Measurements from ENCODE around the gene KCNN3. TPM values are rescaled to one million over a fixed set of nuclear protein-coding genes. Genes with fewer than 3 reads are reported as not detected.

Gene KCNN3
- total RNA-seq, 1 experiment from 2014 or later: 0.73 TPM

GRCh38 chr1:154810571-154810970 is 59.5 kb downstream of the KCNN3 start:
- Histone ChIP-seq H3K4me3 (ENCODE audit: low read depth, low read length, poor library complexity, severe bottlenecking) (no peak overlapping the region), H3K27me3 (replicated peaks; ENCODE audit: insufficient read depth, low read depth, low read length, poor library complexity) (no peaks in the 10 kb centered on the region), H3K9me3 (ENCODE audit: low read depth, low read length, poor library complexity, severe bottlenecking) (no peaks in the 10 kb centered on the region), H3K36me3 (ENCODE audit: insufficient read depth, low read length, poor library complexity, severe bottlenecking) (no peaks in the 10 kb centered on the region), H3K27ac (ENCODE audit: low read depth, low read length, poor library complexity, severe bottlenecking) (no peak overlapping the region), H3K4me1 (ENCODE audit: insufficient read depth, low read length, poor library complexity, severe bottlenecking) (peaks cover 21% of the 10 kb centered on the region)
- no TSS peak for BruUV-seq (replicated peaks)
- intact Hi-C loops (cut with micrococcal nuclease; ENCODE audit: unreplicated experiment): no loop called here
- TF ChIP-seq EZH2 (IDR thresholded peaks at IDR 0.05; ENCODE audit: borderline replicate concordance, low read depth, low read length, poor library complexity, severe bottlenecking): no peak
- no peak for TF ChIP-seq CTCF (conservative IDR thresholded peaks at IDR 0.05; ENCODE audit: low read depth, low read length)
- CTCF ChIA-PET: no interaction called here
- POLR2A ChIA-PET (ENCODE audit: low non-redundant PET): no interaction called here
- DNase-seq (ENCODE audit: low spot score): no peak

- peaks cover 25% of the 10 kb centered on the region for H3K4me1 ChIP-seq (ENCODE audit: insufficient read depth, low read length, poor library complexity, severe bottlenecking)
- ChIA-PET CTCF (no interaction called here), POLR2A (ENCODE audit: low non-redundant PET) (no interaction called here)
- H3K36me3 ChIP-seq (ENCODE audit: insufficient read depth, low read length, poor library complexity, severe bottlenecking): no peaks in the 10 kb centered on the region
- H3K4me3 ChIP-seq (ENCODE audit: low read depth, low read length, poor library complexity, severe bottlenecking): no peak overlapping the region
- H3K9me3 ChIP-seq (ENCODE audit: low read depth, low read length, poor library complexity, severe bottlenecking): no peaks in the 10 kb centered on the region
- no peak overlapping the region for H3K27ac ChIP-seq (ENCODE audit: low read depth, low read length, poor library complexity, severe bottlenecking)
- no peaks in the 10 kb centered on the region for H3K27me3 ChIP-seq (replicated peaks; ENCODE audit: insufficient read depth, low read depth, low read length, poor library complexity)
- DNase-seq (ENCODE audit: low spot score): no peak
- TF ChIP-seq CTCF (conservative IDR thresholded peaks at IDR 0.05; ENCODE audit: low read depth, low read length): no peak
- TF ChIP-seq EZH2 (IDR thresholded peaks at IDR 0.05; ENCODE audit: borderline replicate concordance, low read depth, low read length, poor library complexity, severe bottlenecking): no peak
- intact Hi-C loops (cut with micrococcal nuclease; ENCODE audit: unreplicated experiment): no loop called here
- BruUV-seq (replicated peaks): no TSS peak
Observed at GRCh38 chr1:154809436-154810413, 60.4 kb downstream of the KCNN3 start.

- TF ChIP-seq CTCF (conservative IDR thresholded peaks at IDR 0.05; ENCODE audit: low read depth, low read length): no peak
- TF ChIP-seq EZH2 (IDR thresholded peaks at IDR 0.05; ENCODE audit: borderline replicate concordance, low read depth, low read length, poor library complexity, severe bottlenecking): no peak
- Histone ChIP-seq H3K4me3 (ENCODE audit: low read depth, low read length, poor library complexity, severe bottlenecking) (no peak overlapping the region), H3K27ac (ENCODE audit: low read depth, low read length, poor library complexity, severe bottlenecking) (no peak overlapping the region), H3K36me3 (ENCODE audit: insufficient read depth, low read length, poor library complexity, severe bottlenecking) (no peaks in the 10 kb centered on the region), H3K9me3 (ENCODE audit: low read depth, low read length, poor library complexity, severe bottlenecking) (no peaks in the 10 kb centered on the region), H3K27me3 (replicated peaks; ENCODE audit: insufficient read depth, low read depth, low read length, poor library complexity) (no peaks in the 10 kb centered on the region), H3K4me1 (ENCODE audit: insufficient read depth, low read length, poor library complexity, severe bottlenecking) (peaks cover 25% of the 10 kb centered on the region)
- DNase-seq (ENCODE audit: low spot score): no peak
- ChIA-PET POLR2A (ENCODE audit: low non-redundant PET) (no interaction called here), CTCF (no interaction called here)
- BruUV-seq (replicated peaks): no TSS peak
- intact Hi-C loops (cut with micrococcal nuclease; ENCODE audit: unreplicated experiment): no loop called here
Observed at GRCh38 chr1:154808909-154809262, 61.2 kb downstream of the KCNN3 start.
